Aorta (tissue), 5 donors: ENCODE data around the gene ADNP. TPM values are rescaled to one million over a fixed set of nuclear protein-coding genes. Genes with fewer than 3 reads are reported as not detected.

Experiments
- ATAC-seq: fragments of 200-7000 bp; cut with Tn5 transposase; one replicate; pipeline ENCODE4 v1.9.1; 2022; ENCODE audit warnings: moderate library complexity; ENCODE audit not compliant: low FRiP score
- DNase-seq, 2 donors: peaks; one replicate each; pipeline ENCODE4 v3.0.0-alpha.2; 2020
- H3K27ac ChIP-seq, 2 donors: one replicate each; pipeline ENCODE4 v1.5.1; 2013; ENCODE audit warnings: low read length in 2 of 2, mild to moderate bottlenecking in 2 of 2, moderate library complexity in 2 of 2, control low read depth in 1 of 2, inconsistent platforms in 1 of 2, low read depth in 1 of 2
- H3K27me3 ChIP-seq, 2 donors: one replicate each; pipeline ENCODE4 v1.6.1; 2013; ENCODE audit warnings: control low read depth in 1 of 2, low read length in 1 of 2, mild to moderate bottlenecking in 1 of 2, moderate library complexity in 1 of 2; ENCODE audit not compliant: insufficient read depth in 2 of 2, control insufficient read depth in 1 of 2
- H3K36me3 ChIP-seq, 2 donors: one replicate each; pipeline ENCODE4 v1.6.1; 2013; ENCODE audit warnings: control low read depth in 1 of 2, low read length in 1 of 2, mild to moderate bottlenecking in 1 of 2; ENCODE audit not compliant: insufficient read depth in 2 of 2, control insufficient read depth in 1 of 2
- H3K4me1 ChIP-seq, 2 donors: one replicate each; pipeline ENCODE4 v1.6.1; 2013; ENCODE audit warnings: low read length in 2 of 2, control low read depth in 1 of 2, mild to moderate bottlenecking in 1 of 2, moderate library complexity in 1 of 2; ENCODE audit not compliant: insufficient read depth in 2 of 2, control insufficient read depth in 1 of 2
- H3K4me3 ChIP-seq, 2 donors: one replicate each; pipeline ENCODE4 v1.5.1; 2013; ENCODE audit warnings: low read length in 2 of 2, control low read depth in 1 of 2, mild to moderate bottlenecking in 1 of 2
- H3K9me3 ChIP-seq: one replicate; pipeline ENCODE4 v1.6.1; 2013; ENCODE audit warnings: mild to moderate bottlenecking, low read length; ENCODE audit not compliant: control insufficient read depth
- WGBS, 2 donors: extraction: QIAGEN DNeasy Blood & Tissue Kit; methylation state at CpG; one replicate each; pipeline ENCODE4 v1.1.7; 2013; 5-methylcytosine and 5-hydroxymethylcytosine counted together
- intact Hi-C, 2 donors: fragments of 100-400 bp; cut with DNase I; formaldehyde crosslinking; loops; one replicate each; pipeline versions ENCODE4 v1.14.2 to v1.15.0; 2022
- polyA plus RNA-seq, 2 donors: library from polyadenylated mRNA; stranded (reverse); fragments of 200-250 nt; gene quantifications; one replicate each; pipeline ENCODE4 v1.2.3, GENCODE V29; 2013
- total RNA-seq, 2 donors: library from RNA; stranded (reverse); fragmentation: NEBNext Ultra II Directional; extraction: Animal tissue kit (Norgen Biotek cat#: 25700); gene quantifications; one replicate each; pipeline ENCODE4 v1.2.1, GENCODE V29; 2021
- donor health status: healthy with polysubstance abuse.
- donor health status: Bipolar disorder and iron deficiency.
- donor health status: DM: no; HTN: no; CAD: no.
- donor health status: DM: no; HTN: no; CAD: no.
- donor health status: DM: yes; HTN: yes; CAD: no.

The ADNP gene
- total and polyA plus RNA-seq, 4 donors: 9.4 to 61.4 (median 39.0) TPM

DNA sequence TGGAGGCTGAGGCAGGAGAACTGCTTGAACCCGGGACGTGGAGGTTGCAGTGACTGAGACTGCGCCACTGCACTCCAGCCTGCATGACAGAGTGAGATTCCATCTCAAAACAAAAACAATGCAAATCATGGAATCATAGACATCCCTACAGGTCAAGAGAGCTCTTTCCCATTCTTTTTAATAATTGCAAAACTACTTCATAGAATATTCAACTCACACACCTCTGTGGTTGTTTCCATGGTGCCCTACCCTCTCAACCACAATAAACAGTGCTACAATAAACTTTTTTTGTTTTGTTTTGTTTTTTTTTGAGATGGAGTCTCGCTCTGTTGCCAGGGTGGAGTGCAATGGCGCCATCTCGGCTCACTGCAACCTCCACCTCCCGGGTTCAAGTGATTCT lies 11.8 kb upstream of the ADNP start:
- 95% methylated on average over 7 of the region's 7 CpGs for WGBS, 2 donors
- H3K4me1 ChIP-seq: no peaks in the 10 kb centered on the region
- ATAC-seq (no peak), DNase-seq (no peak)
- no peak overlapping the region for H3K4me3 ChIP-seq
- intact Hi-C loops: no loop called here
- no peaks in the 10 kb centered on the region for H3K27me3 ChIP-seq
- peaks cover 3 to 7% of the 10 kb centered on the region in 2 donors for H3K36me3 ChIP-seq
- H3K9me3 ChIP-seq: no peaks in the 10 kb centered on the region
- H3K27ac ChIP-seq: no peak overlapping the region

DNA sequence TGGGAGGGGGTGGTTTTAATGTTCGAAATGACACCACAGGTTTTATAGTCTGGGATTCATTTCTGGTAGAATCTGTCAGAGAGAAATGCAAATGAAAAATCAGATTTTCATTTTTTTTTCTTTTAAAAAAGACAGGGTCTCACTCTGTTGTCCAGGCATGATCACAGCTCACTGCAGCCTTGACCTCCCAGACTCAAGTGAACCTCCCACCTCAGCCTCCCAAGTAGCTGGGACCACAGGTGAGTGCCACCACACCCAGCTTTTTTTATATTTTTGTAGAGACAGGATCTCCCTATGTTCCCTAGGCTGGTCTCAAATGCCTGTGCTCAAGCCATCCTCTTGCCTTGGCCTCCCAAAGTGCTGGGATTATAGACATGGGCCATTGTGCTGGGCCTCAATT lies 2.4 kb upstream of the ADNP start:
- H3K9me3 ChIP-seq: no peaks in the 10 kb centered on the region
- peaks cover 0 to 2% of the 10 kb centered on the region in 2 donors for H3K36me3 ChIP-seq
- ATAC-seq (no peak), DNase-seq (no peak)
- 93% methylated on average over 1 of the region's 1 CpG for WGBS, 2 donors
- no peak overlapping the region for H3K27ac ChIP-seq
- H3K4me3 ChIP-seq: no peak overlapping the region
- H3K4me1 ChIP-seq: no peaks in the 10 kb centered on the region
- intact Hi-C loops: no loop called here
- H3K27me3 ChIP-seq: no peaks in the 10 kb centered on the region

DNA sequence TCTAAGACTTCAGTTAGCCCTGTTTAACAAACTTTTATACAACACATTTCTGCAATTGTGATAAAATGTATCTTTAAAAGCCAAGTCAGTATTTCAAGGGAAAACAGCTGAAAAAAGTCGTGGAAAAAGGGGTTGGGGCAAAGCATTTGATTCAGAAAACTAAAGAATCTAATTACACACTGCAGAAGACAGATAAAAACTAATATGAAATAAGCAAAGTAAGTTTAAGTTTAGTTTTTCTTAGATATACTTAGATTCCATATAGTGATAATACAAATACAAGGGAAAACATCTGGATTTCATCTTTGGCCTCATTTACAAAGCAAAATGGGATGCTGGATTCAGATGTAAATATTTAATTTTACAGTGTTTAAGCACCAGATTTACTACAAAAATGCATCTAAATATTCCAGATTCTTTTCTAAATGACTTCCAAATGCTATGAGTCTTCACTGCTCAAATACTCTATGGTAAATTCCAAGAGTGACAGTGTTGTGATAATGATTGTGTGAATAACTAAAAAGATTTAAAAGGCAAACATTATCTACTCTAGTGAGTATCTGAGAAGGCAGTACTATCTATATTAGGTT lies 1.5 kb upstream of the ADNP start:
- 46 to 53% methylated on average over 1 of the region's 1 CpG for WGBS, 2 donors
- intact Hi-C loops: no loop called here
- ATAC-seq (no peak), DNase-seq (no peak)
- peaks cover 0 to 2% of the 10 kb centered on the region in 2 donors for H3K36me3 ChIP-seq
- no peaks in the 10 kb centered on the region for H3K27me3 ChIP-seq
- H3K4me1 ChIP-seq: no peaks in the 10 kb centered on the region
- no peak overlapping the region for H3K27ac ChIP-seq
- no peak overlapping the region for H3K4me3 ChIP-seq
- no peaks in the 10 kb centered on the region for H3K9me3 ChIP-seq

DNA sequence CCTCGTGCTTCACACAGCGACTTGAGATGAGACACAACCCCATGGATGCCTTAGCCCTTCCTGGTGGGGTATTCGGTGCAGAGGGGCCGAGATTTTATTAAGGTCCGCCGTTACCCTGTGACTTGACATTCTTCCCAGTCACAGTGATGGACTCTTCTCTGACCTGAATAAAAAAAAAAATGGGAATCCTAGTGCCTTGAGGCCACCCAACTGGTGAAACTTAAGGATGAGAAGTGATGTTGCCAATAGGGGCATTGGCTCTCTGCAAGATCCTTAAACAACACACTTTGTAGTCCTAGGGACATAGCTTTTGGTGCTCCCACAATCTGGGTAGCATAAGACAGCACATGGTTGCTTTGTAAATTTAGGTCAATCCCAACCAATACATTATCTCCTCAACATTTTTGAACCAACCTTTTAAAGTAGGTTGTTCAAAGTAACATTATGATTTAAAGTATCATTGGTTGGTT lies 814 bp upstream of the ADNP start:
- Histone ChIP-seq H3K9me3 (no peaks in the 10 kb centered on the region), H3K4me1 (no peaks in the 10 kb centered on the region), H3K27ac (peak overlapping the region in 1 of 2 donors; percentile 15), H3K4me3 (no peak overlapping the region), H3K36me3 (peaks cover 0 to 2% of the 10 kb centered on the region in 2 donors), H3K27me3 (no peaks in the 10 kb centered on the region)
- WGBS, 2 donors: 31 to 34% methylated on average over 6 of the region's 6 CpGs
- intact Hi-C loops: no loop called here
- ATAC-seq (no peak), DNase-seq (no peak)

DNA sequence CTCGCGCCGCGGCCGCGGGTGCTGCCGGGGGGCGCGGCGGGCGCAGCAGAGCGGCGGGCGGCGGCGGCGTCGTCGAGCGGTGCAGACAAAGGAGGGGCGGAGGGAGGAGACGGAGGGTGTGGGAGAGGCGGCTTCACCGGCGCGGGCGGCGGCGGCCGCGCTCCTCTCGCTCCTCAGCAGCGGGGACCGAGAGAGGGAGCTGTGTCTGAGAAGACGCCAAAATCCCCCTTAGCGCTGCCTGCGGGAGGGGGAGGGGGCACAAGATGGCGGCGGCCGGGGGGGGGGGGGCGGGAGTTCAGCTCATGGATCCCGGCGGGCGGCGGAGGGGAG lies 296 bp downstream of the ADNP start:
- H3K4me3 ChIP-seq: peak overlapping the region; percentile 74 to 95
- 0 to 1% methylated on average over 2 to 44 of the region's 45 CpGs for WGBS, 2 donors
- H3K36me3 ChIP-seq: peaks cover 0 to 2% of the 10 kb centered on the region in 2 donors
- H3K9me3 ChIP-seq: no peaks in the 10 kb centered on the region
- no peaks in the 10 kb centered on the region for H3K4me1 ChIP-seq
- intact Hi-C loops: loop anchor here in 1 of 2 donors (1.0 kb wide), 2 partner anchors 27 to 113 kb away; partner anchors contain the start of genes DPM1 and MOCS3
- no peaks in the 10 kb centered on the region for H3K27me3 ChIP-seq
- no peak for DNase-seq
- peak overlapping the region; percentile 94 to 97 for H3K27ac ChIP-seq
- ATAC-seq: peak; percentile 67

DNA sequence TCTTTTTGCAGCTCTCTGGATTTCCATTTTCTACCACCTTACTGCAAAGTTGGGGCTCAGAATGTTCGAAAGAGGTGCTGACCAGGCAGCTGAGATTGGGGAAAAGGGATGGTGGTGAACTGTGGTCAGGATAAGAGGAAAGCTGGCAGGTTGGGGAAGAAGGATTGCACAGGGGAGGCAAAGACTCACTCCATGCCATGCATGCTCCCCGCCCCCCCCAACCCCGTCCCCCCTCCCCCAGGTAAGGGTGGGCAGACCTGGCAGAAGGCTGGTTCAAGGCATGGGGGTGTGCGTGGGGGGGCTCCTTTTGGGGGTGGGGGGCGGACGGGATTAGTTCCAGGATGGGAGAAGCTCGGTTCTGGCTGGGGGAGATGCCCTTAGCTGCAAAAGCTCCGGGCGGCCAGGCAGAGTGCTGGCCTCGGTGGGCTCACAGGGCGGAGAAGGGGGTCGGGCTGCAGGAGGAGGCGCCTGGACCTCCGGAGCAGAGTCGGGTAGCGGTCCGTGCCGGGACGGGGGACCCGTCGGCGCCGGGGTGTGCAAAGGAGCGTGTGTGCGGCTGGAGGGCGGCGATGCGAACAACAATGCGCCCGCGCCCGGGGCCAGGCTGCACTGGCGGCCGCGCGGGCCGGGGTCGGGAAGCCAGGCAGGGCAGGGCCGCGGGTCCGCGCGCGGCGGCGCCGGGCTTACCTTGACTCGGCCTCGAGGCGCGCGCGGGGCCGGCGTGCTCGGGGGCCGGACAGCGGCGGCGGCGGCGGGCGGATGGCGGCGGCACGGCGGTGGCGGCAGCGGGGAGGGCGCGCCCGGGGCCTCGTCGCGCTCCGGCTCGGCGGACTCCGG lies 880 bp downstream of the ADNP start:
- Histone ChIP-seq H3K27ac (peak overlapping the region; percentile 20 to 94), H3K4me3 (peak overlapping the region; percentile 74 to 95), H3K27me3 (no peaks in the 10 kb centered on the region), H3K4me1 (peaks cover 0 to under 1% of the 10 kb centered on the region in 2 donors), H3K9me3 (no peaks in the 10 kb centered on the region), H3K36me3 (no peaks in the 10 kb centered on the region)
- ATAC-seq (no peak), DNase-seq (peak; percentile 48 to 82)
- intact Hi-C loops: no loop called here
- WGBS, 2 donors: 0 to 1% methylated on average over 49 to 79 of the region's 79 CpGs

DNA sequence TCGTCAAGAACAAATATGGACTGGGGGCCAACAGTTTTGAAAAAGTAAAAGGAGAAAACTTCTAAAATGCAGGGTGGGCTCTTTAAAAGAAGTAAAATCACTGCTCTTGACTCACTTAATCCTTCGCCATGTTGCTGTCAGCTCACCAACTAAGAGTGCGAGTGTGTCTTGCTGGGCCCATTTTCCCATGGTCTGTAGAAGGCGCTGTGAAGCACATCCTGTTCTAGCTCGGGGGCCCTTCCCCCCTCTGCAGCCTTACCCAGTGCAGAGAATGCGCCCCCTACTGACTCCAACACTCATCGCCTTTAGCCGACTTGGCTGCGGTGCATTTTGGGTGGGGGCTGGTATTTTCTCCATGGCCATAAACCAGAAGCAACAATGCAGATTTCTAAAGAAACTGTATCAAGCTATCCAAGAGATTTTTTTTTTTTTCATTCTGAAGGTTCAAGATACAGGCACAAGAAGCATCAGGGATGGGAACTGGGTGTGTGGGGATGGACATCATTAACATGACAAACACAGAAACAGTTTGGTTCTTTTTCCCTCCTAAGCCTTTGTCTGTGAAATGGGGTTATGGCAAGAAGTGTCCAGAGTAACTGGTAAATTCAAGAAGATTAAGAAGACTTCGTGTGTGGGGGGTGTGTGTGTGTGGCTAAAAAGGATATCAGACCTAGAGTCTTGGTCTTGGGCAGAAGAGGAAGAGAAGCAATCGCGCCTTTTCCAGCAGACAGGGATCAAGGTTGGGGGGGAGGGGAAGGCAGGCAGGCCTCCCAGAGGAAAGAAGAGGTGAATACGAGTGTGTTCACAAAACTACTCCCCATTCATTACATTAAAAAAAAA lies 1.7 kb downstream of the ADNP start:
- Histone ChIP-seq H3K27me3 (no peaks in the 10 kb centered on the region), H3K36me3 (no peaks in the 10 kb centered on the region), H3K4me3 (peak overlapping the region; percentile 74 to 95), H3K9me3 (no peaks in the 10 kb centered on the region), H3K27ac (peak overlapping the region in 1 of 2 donors; percentile 20), H3K4me1 (peaks cover 0 to 3% of the 10 kb centered on the region in 2 donors)
- intact Hi-C loops: loop anchor here (1.0 to 5.0 kb wide), 3 partner anchors 111 to 134 kb away; partner anchors contain the start of gene BCAS4 (in 2 of the 2)
- ATAC-seq (peak; percentile 81), DNase-seq (peak; percentile 93 to 94)
- 6% methylated on average over 13 of the region's 13 CpGs for WGBS, 2 donors

DNA sequence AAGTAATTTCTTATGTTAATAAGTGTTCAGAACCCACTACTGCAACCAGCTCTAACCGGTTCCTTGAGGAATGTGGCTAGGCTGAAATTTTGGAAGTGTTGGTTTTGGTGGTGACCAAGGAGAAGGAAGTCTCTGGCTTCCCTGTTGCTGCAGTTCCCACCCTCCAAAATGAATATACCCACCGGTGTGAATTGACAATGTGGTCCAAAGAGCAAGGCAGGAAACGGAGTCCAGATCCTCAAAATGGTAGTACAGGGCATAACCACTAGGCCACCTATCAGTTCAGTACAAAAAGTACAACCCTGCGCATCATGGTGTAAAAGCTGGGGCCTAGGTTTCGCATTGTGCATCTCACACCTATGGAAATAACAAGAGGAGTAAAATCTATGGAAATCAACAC lies 2.8 kb downstream of the ADNP start:
- H3K9me3 ChIP-seq: no peaks in the 10 kb centered on the region
- DNase-seq (no peak), ATAC-seq (no peak)
- peaks cover 0 to 3% of the 10 kb centered on the region in 2 donors for H3K4me1 ChIP-seq
- no peak overlapping the region for H3K4me3 ChIP-seq
- 59 to 65% methylated on average over 5 of the region's 5 CpGs for WGBS, 2 donors
- peak overlapping the region in 1 of 2 donors; percentile 13 for H3K27ac ChIP-seq
- no peaks in the 10 kb centered on the region for H3K27me3 ChIP-seq
- H3K36me3 ChIP-seq: no peaks in the 10 kb centered on the region
- intact Hi-C loops: loop anchor here in 1 of 2 donors (2.0 to 5.0 kb wide), 2 partner anchors 110 to 131 kb away; partner anchors contain the start of gene BCAS4
